Nucleus accumbens (tissue), 56 donors: ENCODE results near the gene CSMD2.

Source experiments
- DNase-seq, 56 donors: peaks; one replicate each; lab custom pipeline; 2025; lab: John Stamatoyannopoulos, UW

Gene CSMD2

DNA sequence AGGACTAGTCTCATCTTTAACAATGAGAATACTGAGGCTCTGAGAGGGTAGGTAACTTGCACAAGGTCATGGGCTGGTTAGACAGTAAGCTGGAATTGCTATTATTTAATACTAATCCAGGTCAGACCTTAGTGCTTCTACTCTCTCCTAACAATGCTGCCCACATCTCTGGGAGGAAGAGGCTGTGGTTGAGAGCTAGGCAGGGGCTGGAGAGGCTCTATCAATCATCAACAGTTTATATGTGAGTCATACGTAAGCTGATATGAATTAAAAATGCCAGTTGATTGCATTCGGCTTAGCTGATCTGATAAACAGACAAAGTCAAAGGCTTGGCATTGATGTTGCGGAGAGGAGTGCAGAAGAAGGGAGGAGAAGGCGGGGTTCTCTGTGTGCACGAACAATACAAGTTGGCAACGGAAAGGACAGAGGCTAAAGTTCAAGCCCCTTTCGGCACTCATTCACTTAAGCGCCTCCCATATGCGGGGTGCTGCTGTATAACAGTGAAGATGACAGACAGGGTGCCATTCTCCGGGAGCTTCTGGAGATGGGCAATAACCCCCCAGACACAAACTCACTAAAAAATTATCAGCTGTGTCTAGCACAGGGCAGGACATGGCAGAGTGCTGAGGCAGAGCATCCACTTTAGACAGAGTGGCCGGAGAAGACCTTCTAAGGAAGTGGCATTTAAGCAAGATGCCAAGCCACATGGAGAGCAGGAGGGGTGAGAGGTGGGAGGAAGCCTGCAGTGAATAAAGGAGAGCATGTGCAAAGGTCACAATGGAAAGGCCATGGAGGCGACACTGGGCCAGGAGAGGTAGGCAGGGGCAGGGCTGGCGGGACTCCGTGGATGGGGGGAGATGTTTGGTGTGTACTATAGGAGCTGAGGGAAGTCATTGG lies 497.4 kb downstream of the CSMD2 start:
- no peak for DNase-seq

DNA sequence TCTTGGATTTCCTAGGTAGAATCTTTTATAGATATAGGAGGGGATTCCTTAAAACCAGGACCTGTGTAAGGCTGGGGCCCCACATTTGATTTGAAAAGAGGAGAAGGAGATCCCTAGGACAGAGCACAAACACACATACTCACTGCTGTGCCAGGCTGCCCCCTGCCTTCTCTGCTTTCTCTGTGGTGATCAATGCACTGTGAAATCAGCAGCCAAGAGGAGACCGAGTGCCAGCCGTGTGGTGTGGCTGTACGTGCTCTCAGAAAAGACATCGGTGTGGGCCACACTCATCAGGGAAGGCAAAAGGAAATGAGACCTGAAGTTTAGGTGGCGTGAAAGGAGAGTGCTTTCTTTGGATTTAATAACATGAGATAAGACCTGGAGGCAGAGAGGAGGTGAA lies 498.4 kb downstream of the CSMD2 start:
- DNase-seq: no peak

GRCh38 chr1:33661811-33662454 lies 503.1 kb downstream of the CSMD2 start:
- DNase-seq: peak in 32 of 56 donors; percentile 13 to 80 (median 42)

DNA sequence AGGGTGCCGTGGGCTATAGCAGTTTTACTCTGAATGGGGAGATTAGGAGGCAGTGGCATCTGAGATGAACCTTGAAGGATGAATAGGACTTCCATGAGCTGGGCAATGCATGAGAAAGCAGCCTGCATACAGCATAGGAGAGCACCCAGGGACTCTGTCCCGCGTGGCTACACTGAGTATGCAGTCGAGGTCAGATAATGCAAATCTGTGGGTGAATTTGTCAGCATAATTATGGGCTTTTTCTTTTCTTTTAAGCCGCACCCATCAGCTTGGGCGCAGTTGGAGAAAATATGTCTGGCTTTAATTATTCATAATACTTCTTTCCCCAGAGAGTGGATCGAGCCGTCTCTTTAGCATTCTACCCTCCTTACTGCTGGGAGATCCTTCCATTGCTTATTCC lies 504.1 kb downstream of the CSMD2 start:
- DNase-seq: no peak

DNA sequence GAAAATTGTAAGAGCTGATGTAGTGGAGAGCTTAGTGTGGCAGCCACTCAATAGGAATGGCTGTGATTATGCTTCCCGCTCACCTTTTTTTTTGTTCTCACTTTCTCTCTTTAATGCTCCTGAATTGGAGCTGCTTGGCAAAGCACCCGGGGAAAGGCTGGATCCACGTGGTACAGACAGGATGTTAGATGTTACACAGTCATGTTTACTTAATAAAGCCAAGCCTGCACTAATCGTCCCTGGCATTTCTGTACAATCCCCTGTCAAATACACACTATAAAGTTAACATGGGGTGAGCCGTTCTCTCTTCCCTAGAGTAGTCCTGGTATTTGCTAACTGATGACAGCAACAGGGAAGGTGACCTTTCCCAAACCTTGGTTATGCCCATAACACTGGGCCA lies 504.8 kb downstream of the CSMD2 start:
- DNase-seq: no peak

- no peak for DNase-seq
Observed at GRCh38 chr1:33659641-33660040, 505.4 kb downstream of the CSMD2 start.

- no peak for DNase-seq
Observed at GRCh38 chr1:33657833-33658232, 507.2 kb downstream of the CSMD2 start.

DNA sequence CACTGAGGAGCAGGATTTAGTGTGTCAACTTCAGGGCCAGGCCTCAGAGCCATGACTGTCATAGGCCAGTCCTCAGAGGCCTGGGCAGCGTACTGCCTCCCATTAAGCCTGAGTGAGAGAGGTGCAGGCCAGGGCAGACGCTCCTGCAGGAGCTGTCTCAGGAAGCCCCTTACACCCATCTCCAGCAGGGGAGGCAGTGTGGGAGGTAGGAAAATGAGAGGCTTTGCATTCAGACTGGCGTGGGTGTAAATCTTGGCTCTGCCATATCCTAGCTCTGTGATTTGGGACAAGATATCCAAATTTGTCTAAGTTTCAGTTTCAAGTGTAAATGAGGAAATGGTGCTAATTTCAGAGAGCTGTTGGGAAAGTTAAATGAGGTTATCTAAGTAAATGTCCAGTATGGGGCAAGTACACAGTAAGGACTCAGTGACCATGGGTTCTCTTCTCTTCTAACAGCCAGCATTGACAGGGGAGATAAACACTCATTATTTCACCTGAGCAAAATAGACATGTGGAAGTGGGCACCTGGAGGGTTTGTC lies 508.5 kb downstream of the CSMD2 start:
- peak in 1 of 56 donors; percentile 19 for DNase-seq

DNA sequence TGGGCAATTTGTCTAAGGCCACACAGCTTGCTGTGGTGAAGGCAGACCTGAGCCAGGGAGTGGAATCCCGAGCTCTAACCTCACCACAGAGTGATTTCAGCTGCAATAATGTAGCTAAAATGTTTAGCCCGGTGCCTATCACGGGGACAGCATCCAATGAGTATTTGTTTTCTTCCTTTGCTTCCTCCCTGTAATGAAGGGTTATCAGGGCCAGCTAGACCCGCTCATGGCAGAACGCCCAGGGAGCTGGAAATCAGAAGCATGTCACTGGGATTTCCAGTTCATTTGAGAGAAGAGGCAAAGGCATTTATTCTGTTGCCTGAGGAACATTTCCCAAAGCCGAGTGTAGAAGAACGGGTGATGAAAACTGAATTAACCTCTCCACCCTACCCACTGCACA lies 509.5 kb downstream of the CSMD2 start:
- peak in 3 of 56 donors; percentile 10 to 32 (median 12) for DNase-seq

- no peak for DNase-seq
Observed at GRCh38 chr1:33654267-33654834, 510.7 kb downstream of the CSMD2 start.

DNA sequence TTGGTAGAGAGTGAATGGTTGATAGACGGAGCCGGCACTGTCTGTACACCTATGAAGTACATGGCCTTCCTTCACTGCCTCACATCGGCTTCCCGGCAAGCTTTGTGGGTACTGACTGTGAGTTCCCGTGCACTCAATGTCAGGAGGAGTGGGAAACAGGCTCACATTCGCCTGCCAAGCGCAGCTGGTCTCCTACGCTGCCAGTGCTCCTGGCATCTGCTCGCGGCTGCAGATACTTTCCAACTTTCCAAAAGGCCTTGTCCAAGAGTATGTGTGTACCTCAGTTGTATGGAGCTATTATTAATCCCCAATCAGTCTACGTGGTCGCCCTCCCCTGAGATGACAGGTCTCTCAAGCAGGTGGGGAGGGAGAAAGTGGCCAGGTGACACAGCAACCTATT lies 511.8 kb downstream of the CSMD2 start:
- peak in 4 of 56 donors; percentile 6 to 19 (median 12) for DNase-seq

- no peak for DNase-seq
Observed at GRCh38 chr1:33650708-33651107, 514.3 kb downstream of the CSMD2 start.

DNA sequence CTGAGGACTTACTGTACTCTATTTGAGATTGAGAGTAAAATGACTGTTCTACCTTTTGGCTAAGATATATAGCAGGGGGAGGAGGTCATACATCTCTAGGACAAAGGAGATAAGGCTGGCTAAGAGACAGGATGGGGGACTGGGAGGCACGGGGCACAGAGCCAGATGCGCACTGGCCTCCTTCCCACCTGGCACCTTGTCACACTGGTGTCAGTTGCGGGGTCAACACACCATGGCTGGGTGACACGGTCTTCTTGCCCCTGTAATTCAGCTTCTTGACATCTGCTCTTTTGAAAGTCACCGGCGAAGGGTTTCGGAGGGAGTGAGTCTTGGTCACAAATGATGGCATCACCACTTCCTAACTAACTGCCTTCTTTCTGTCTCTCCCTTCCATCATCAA lies 515.3 kb downstream of the CSMD2 start:
- no peak for DNase-seq

- DNase-seq: no peak
Observed at GRCh38 chr1:33643216-33643615, 521.8 kb downstream of the CSMD2 start.

GRCh38 chr1:33641104-33641830 lies 523.8 kb downstream of the CSMD2 start:
- peak in 17 of 56 donors; percentile 6 to 53 (median 17) for DNase-seq

- no peak for DNase-seq
Observed at GRCh38 chr1:33640114-33640660, 524.8 kb downstream of the CSMD2 start.

- no peak for DNase-seq
Observed at GRCh38 chr1:33637846-33638440, 527.1 kb downstream of the CSMD2 start.

GRCh38 chr1:33636209-33636608 lies 528.8 kb downstream of the CSMD2 start:
- DNase-seq: no peak

- DNase-seq: no peak
Observed at GRCh38 chr1:33635336-33636012, 529.6 kb downstream of the CSMD2 start.
